AG09319 (cell line): ENCODE results near the gene ITGB1.

Source experiments
- DNase-seq: peaks from one replicate; pipeline ENCODE4 v3.0.0-alpha.2; 2010; ENCODE audit warnings: low read depth; ENCODE audit errors: extremely low read depth
- CTCF ChIP-seq: IDR thresholded peaks from 2 replicates; pipeline ENCODE4 v1.5.1; 2011; ENCODE audit warnings: low read depth, mild to moderate bottlenecking, inconsistent platforms, low read length, moderate library complexity

The ITGB1 gene

GRCh38 chr10:32893916-32894664, 63.9 kb downstream of the ITGB1 start:
- TF ChIP-seq CTCF: no peak
- DNase-seq: no peak

- no peak for DNase-seq
- TF ChIP-seq CTCF: no peak
Observed at GRCh38 chr10:32893434-32893833, 64.6 kb downstream of the ITGB1 start.

- TF ChIP-seq CTCF: no peak
- no peak for DNase-seq
Observed at GRCh38 chr10:32891261-32891660, 66.8 kb downstream of the ITGB1 start.

- TF ChIP-seq CTCF: no peak
- DNase-seq: no peak
Observed at GRCh38 chr10:32890444-32890843, 67.6 kb downstream of the ITGB1 start.

GRCh38 chr10:32889631-32890212, 68.3 kb downstream of the ITGB1 start:
- no peak for TF ChIP-seq CTCF
- no peak for DNase-seq

- DNase-seq: no peak
- TF ChIP-seq CTCF: no peak
Observed at GRCh38 chr10:32888161-32888927, 69.7 kb downstream of the ITGB1 start.

GRCh38 chr10:32887481-32887880, 70.5 kb downstream of the ITGB1 start:
- DNase-seq: no peak
- no peak for TF ChIP-seq CTCF
